Activated naive CD8-positive, alpha-beta T cell (primary cell): ENCODE data around the gene MAP3K14.

Source experiments
- H3K27ac Mint-ChIP-seq: one replicate; pipeline ENCODE4 v1.8.0; 2021; ENCODE audit warnings: mixed read lengths
- H3K27me3 Mint-ChIP-seq: one replicate; pipeline ENCODE4 v1.8.0; 2021; ENCODE audit warnings: mixed read lengths
- H3K36me3 Mint-ChIP-seq: one replicate; pipeline ENCODE4 v1.8.0; 2021; ENCODE audit warnings: mixed read lengths
- H3K4me1 Mint-ChIP-seq: one replicate; pipeline ENCODE4 v1.8.0; 2021; ENCODE audit warnings: low read depth, mixed read lengths
- H3K4me3 Mint-ChIP-seq: one replicate; pipeline ENCODE4 v1.8.0; 2021; ENCODE audit warnings: mild to moderate bottlenecking, mixed read lengths
- H3K9me3 Mint-ChIP-seq: one replicate; pipeline ENCODE4 v1.8.0; 2021; ENCODE audit warnings: low read depth, mixed read lengths

MAP3K14 gene

DNA sequence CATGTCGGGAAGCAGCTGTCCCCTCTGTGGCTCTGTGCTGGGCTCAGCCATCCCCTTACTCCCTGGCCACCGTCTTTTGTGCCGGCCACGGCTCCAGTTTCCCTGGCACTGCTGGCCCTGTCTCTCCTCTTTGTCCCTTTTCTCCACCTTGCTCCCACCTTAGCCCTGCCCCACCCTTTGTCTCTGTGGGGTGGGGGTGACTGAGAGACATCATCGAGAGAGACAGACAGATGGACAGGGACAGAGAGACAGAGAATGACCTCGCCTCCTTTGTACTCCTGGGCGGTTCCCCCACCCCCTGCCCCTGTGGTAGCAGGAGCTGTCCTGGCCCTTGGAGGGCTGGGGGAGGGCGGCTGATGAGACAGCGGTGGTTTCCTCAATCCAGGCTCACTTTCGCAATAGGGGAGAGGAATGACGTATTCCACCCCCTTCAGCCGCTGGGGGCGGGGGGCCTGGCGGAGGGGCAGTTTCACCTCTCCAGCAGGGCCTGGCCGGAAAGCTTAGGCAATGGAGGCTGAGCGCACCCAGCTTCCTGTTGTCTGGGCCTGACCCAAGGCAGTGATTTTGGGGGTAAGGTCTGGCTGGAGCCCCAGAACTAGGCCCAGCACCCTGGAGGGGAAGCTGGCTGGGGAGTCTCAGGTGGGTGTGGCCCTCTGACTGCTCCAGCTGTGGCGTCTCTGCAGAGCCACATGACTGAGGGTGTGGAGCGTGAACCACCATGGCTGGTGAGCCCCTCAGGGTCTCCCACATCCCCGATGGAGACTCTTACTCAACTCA is 87.9 kb downstream of the MAP3K14 start:
- Mint-ChIP-seq H3K27me3 (no peaks in the 10 kb centered on the region), H3K9me3 (no peaks in the 10 kb centered on the region), H3K27ac (peak overlapping the region; percentile 99), H3K36me3 (peaks cover 2% of the 10 kb centered on the region), H3K4me3 (peak overlapping the region; percentile 91), H3K4me1 (peaks cover 89% of the 10 kb centered on the region)

GRCh38 chr17:45227926-45228762 is 88.7 kb downstream of the MAP3K14 start:
- peak overlapping the region; percentile 91 for H3K4me3 Mint-ChIP-seq
- H3K27me3 Mint-ChIP-seq = no peaks in the 10 kb centered on the region
- H3K4me1 Mint-ChIP-seq = peaks cover 87% of the 10 kb centered on the region
- H3K36me3 Mint-ChIP-seq = peaks cover 2% of the 10 kb centered on the region
- peak overlapping the region; percentile 99 for H3K27ac Mint-ChIP-seq
- no peaks in the 10 kb centered on the region for H3K9me3 Mint-ChIP-seq

DNA sequence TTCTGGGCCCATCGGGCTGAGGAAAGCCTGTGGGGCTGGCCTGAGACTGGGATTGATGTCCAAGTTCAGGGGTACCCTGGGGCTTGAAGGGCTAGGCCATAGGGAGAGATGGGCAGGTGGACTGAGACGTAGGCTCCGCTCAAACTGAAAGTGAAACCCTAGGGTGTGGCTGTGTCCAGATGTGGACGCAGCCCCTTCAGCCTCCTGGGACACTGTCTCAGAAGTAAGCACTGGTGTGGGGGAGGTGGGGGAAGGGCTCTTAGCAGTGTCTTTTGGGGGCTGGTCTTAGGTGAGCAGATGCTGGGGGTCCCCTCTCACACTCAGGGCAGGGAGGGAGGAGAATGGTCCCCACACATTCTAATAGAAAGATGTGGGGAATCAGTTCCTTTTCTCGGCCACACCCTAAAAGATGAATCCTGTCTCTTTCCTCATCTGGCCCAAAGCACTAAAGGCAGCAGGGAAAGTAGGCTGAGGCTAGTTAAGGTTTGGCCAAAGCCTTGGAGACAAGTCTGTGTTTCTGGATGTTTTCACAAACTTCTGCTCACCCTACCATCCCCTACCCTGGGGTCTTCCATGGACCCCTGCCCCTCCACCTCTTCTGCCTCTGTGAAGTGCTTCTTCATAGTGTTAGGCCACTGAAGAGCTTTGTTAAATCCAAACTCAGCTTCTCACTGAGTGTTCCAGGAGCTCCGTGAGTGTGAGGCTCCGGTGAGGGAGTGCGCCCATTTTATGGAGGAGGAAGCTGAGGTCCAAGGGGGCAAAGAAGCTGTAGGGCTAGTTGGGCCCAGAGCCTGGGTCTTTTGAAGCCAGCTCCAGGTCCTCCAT is 89.5 kb downstream of the MAP3K14 start:
- H3K4me1 Mint-ChIP-seq = peaks cover 80% of the 10 kb centered on the region
- H3K27ac Mint-ChIP-seq = peak overlapping the region; percentile 99
- H3K4me3 Mint-ChIP-seq = peak overlapping the region; percentile 91
- H3K9me3 Mint-ChIP-seq = no peaks in the 10 kb centered on the region
- peaks cover 2% of the 10 kb centered on the region for H3K36me3 Mint-ChIP-seq
- H3K27me3 Mint-ChIP-seq = no peaks in the 10 kb centered on the region

DNA sequence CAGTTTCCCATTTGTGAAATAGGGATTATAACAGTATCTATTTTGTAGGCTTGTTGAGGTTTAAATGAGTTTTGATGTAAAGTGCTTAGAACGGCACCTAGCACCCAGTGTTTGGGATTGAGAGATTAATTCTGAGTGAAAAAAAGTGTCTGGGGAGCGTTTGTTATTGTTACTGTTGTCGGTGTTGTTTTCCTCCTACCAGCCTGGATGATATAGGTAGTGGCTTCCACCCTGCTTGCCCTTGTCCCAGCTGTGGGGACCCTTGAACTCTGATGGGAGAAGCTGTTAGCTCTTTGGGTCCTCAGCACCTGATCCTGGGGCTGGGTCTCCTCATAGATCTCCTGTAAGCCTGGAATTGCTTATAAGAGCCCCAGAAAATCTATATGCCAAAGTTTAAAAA is 90.2 kb downstream of the MAP3K14 start:
- peaks cover 2% of the 10 kb centered on the region for H3K36me3 Mint-ChIP-seq
- H3K4me3 Mint-ChIP-seq = peak overlapping the region; percentile 91
- H3K9me3 Mint-ChIP-seq = no peaks in the 10 kb centered on the region

DNA sequence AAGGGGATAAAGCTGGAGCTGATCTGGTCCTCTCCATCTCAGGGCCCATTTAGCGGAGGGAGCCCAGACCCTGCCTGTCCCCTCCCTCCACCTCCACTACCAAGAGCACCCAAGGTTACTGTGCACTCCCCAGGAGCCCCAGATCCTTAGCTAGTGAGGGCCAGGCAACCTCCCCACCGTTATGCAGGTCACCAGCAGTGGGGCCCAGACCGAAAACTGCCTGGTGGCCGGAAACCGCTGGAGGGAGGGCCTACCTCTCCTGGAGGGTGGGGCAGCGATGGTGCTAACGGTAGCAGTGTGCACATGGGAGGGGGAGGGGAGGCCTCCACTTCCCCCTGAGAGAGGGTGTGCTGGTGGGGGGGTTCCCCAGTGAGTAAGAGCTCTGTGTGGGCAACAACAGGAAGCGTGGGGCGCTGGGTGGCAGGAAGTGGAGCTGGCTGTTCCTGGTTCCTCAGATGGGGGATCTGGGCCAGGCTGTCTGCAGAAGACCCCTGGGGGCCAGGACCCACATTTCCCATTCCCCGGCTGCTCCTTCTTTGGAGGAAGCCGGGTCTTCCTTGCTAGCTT is 90.8 kb downstream of the MAP3K14 start:
- Mint-ChIP-seq H3K27ac (peak overlapping the region; percentile 99), H3K4me3 (peak overlapping the region; percentile 91), H3K27me3 (no peaks in the 10 kb centered on the region), H3K4me1 (peaks cover 67% of the 10 kb centered on the region), H3K36me3 (peaks cover 2% of the 10 kb centered on the region), H3K9me3 (no peaks in the 10 kb centered on the region)

More for the DNA sequence above, 90.2 kb downstream of the MAP3K14 start:
- Mint-ChIP-seq H3K4me1 (peaks cover 72% of the 10 kb centered on the region), H3K27me3 (no peaks in the 10 kb centered on the region), H3K27ac (peak overlapping the region; percentile 99)

GRCh38 chr17:45225051-45225700 is 91.6 kb downstream of the MAP3K14 start:
- H3K36me3 Mint-ChIP-seq = peaks cover 2% of the 10 kb centered on the region
- H3K27ac Mint-ChIP-seq = peak overlapping the region; percentile 99
- no peaks in the 10 kb centered on the region for H3K27me3 Mint-ChIP-seq
- no peaks in the 10 kb centered on the region for H3K9me3 Mint-ChIP-seq
- peaks cover 67% of the 10 kb centered on the region for H3K4me1 Mint-ChIP-seq
- peak overlapping the region; percentile 91 for H3K4me3 Mint-ChIP-seq

GRCh38 chr17:45224671-45225050 is 92.2 kb downstream of the MAP3K14 start:
- H3K36me3 Mint-ChIP-seq = peaks cover 2% of the 10 kb centered on the region
- H3K4me3 Mint-ChIP-seq = peak overlapping the region; percentile 91
- no peaks in the 10 kb centered on the region for H3K9me3 Mint-ChIP-seq
- H3K4me1 Mint-ChIP-seq = peaks cover 67% of the 10 kb centered on the region
- no peaks in the 10 kb centered on the region for H3K27me3 Mint-ChIP-seq
- H3K27ac Mint-ChIP-seq = peak overlapping the region; percentile 99

DNA sequence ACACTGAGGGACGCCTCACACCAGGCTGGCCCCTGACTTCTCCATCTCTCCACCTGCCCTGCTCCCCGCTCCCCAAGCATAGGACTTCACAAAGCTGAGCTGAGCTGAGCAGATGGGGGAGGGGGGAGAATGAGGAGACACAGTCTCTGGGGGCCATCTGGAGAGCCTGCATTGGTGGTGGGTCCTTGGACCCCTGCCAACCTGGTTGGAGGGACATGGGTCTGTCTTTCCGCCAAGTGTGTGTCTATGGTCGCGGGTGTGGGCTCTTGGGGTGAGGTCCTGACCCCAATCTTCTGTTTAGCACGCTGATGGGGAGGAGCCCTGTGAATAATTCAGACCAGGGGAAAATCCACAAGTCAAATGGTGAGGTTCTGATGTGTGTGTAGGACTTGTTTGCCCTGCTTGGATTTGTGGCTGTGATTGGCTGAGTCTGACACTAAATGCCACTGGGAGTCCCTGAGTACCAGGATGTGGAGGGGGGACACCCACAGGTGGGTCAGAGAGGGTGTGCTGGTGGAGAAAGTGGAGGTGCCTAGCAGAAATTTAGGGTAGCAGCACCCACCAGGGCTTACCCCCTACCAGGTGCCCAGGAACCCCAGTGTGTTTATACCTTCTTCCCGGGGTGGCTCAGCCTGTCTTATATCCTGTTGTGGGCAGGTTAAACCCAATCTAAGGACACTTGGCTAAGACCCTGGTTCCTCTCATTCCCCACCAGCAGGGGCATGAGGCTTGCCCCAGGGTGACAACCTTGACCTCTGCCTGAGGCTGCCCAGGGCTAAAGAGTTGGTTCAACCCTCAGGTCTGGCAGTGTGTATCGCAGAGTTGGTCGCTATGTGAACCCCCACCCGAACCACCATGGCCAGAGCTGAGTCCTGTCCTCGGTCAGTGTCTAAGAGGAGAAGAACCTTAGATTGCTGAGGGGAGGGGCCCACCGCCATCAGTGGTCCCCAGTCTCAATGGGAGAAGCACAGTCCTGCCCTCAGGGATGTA is 93.0 kb downstream of the MAP3K14 start:
- H3K36me3 Mint-ChIP-seq = peaks cover 2% of the 10 kb centered on the region
- no peaks in the 10 kb centered on the region for H3K27me3 Mint-ChIP-seq
- H3K27ac Mint-ChIP-seq = peak overlapping the region; percentile 99

DNA sequence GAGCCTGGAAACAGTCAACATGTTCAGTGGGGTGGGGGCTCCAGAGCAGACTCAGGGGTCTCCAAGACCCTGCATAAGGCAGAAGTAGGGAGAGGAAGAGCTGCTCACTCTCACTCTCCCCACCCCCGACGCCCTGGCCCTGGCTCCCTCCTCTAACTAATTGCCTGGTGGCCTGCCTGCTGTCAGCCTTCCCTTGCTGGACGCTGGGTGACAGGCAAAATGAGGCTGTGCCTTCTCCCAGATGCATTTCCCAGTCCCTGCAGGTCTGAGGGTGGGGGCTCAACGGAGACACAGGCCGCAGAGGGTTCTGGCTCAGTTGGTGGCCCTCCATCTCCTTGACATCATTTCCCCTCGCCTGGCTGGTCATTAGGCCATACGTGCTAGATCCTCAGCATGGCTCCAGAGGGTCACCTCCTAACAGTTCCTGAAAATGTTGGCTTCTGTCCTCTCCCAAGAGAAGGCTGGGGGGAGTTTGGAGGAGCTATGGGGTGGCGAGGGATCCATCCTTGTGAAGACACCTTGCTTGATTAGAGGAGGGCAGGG is 93.8 kb downstream of the MAP3K14 start:
- Mint-ChIP-seq H3K36me3 (peaks cover 2% of the 10 kb centered on the region), H3K27ac (peak overlapping the region; percentile 99), H3K9me3 (no peaks in the 10 kb centered on the region), H3K27me3 (no peaks in the 10 kb centered on the region), H3K4me1 (peaks cover 65% of the 10 kb centered on the region), H3K4me3 (peak overlapping the region; percentile 91)

More for the DNA sequence above, 93.0 kb downstream of the MAP3K14 start:
- H3K4me3 Mint-ChIP-seq = peak overlapping the region; percentile 91
- H3K4me1 Mint-ChIP-seq = peaks cover 70% of the 10 kb centered on the region
- H3K9me3 Mint-ChIP-seq = no peaks in the 10 kb centered on the region

DNA sequence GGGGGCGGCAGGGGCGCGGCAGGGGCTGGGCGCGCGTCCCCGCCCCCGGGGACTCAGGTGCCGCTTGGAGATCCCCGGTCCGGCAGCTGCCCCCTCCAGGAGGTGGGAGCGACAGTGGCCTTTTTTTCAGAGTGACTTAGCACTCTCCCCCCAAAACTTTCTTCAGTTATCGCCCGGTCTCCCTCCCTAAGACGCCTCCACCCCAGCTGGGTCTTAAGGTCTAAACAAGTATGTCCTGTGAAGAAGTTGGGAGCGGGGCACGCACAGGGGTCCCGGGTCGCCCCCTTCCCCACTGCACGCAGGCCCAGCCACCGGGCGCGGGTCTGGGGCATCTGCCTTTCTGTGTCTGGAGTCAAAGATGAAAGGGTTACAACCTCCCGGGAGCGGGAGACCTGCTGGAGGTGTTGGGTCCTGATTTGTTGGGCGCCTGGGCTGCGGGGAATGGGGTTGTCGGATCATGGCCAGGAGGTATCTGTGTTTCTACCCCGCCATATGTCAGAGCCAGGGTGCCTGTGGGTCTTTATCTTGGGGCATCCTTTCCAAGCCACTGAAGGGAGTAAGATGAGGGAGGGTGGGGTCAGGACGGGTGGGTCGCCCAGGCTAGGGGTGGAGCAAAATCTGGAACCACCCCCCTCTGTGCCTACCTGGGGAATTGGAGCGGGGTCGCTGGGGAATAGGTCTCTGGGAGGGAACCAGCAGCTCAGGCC is 94.4 kb downstream of the MAP3K14 start:
- no peaks in the 10 kb centered on the region for H3K9me3 Mint-ChIP-seq
- H3K4me1 Mint-ChIP-seq = peaks cover 60% of the 10 kb centered on the region
- no peaks in the 10 kb centered on the region for H3K27me3 Mint-ChIP-seq
- H3K4me3 Mint-ChIP-seq = peak overlapping the region; percentile 91
- peak overlapping the region; percentile 99 for H3K27ac Mint-ChIP-seq
- peaks cover 2% of the 10 kb centered on the region for H3K36me3 Mint-ChIP-seq

DNA sequence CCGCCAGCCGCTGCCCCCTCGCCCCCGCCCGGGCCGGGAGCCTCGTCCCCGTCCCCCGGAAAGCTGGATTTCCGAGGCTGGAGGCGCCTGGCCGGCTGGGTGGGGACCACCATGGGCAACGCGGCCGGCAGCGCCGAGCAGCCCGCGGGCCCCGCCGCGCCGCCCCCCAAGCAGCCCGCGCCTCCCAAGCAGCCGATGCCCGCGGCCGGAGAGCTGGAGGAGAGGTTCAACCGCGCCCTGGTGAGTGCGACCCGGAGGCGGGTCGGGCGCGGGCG is 94.9 kb downstream of the MAP3K14 start:
- H3K36me3 Mint-ChIP-seq = peaks cover 2% of the 10 kb centered on the region

DNA sequence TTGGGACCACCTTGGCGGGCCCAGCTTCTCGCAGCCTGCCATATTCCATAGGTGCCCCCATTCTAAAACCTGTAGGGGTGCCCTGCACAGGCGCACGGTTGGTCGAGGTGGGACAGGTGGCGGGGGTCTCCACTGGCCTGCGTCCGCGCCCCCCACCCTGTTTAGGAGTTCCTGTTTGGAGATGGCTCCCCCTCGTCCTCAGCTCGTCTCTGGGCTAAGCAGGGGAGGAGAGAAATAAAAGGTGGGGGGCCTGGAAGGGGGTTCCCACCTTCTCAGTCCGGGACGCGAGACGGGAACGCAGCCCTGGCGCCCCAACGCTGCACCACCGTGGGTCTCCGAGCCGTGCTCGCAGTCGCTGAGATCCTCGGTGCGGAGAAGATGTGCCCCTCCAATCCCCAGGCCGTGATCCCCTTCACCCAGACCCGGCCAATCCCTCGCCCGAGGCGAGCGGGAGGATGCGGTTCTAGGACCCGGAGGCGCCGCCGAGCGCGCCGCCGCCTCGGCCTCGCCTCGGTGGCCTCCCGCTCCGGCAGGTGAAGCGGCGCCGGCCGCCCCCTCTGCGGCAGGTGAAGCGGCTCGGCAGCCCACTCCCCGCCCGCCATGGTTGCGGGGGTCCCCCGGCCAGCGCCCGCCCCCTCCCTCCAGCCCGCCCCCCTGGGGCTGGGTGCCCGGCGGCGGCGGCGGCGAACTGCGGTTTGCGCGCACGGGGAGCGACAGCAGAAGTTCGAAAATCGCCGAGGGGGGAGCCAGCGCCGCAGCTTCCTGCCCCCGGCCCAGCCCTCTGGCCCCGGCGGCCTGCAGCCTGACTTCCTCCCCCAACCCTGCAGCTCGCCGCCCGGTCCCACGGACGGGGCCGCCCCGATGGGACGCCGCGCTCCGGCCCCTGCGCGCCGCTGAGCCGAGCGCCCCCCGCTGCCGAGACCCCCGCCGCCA is 95.5 kb downstream of the MAP3K14 start, which contains the start of gene FMNL1:
TSS of gene FMNL1 (plus strand) at position 805 of the 933 bp plus-strand sequence. CDS start 240 bp downstream, outside the sequence.
- H3K36me3 Mint-ChIP-seq = peaks cover 2% of the 10 kb centered on the region

More for the DNA sequence above, 94.9 kb downstream of the MAP3K14 start:
- Mint-ChIP-seq H3K4me1 (peaks cover 56% of the 10 kb centered on the region), H3K27ac (no peak overlapping the region), H3K27me3 (no peaks in the 10 kb centered on the region), H3K9me3 (no peaks in the 10 kb centered on the region), H3K4me3 (no peak overlapping the region)

More for the DNA sequence above, 95.5 kb downstream of the MAP3K14 start, which contains the start of gene FMNL1:
- Mint-ChIP-seq H3K27ac (peak within 1 kb of the TSS; percentile 99), H3K4me1 (peaks cover 55% of the 10 kb centered on the region), H3K4me3 (peak within 1 kb of the TSS; percentile 91), H3K27me3 (no peaks in the 10 kb centered on the region), H3K9me3 (no peaks in the 10 kb centered on the region)
